GM18526 (cell line): ENCODE measurements around the gene ZNF711.

ENCODE experiments used
- POLR2A ChIP-seq: IDR thresholded peaks from 3 replicates; pipeline ENCODE4 v1.6.1; 2011; ENCODE audit not compliant: insufficient read length; ENCODE audit errors: extremely low read depth

The ZNF711 gene

DNA sequence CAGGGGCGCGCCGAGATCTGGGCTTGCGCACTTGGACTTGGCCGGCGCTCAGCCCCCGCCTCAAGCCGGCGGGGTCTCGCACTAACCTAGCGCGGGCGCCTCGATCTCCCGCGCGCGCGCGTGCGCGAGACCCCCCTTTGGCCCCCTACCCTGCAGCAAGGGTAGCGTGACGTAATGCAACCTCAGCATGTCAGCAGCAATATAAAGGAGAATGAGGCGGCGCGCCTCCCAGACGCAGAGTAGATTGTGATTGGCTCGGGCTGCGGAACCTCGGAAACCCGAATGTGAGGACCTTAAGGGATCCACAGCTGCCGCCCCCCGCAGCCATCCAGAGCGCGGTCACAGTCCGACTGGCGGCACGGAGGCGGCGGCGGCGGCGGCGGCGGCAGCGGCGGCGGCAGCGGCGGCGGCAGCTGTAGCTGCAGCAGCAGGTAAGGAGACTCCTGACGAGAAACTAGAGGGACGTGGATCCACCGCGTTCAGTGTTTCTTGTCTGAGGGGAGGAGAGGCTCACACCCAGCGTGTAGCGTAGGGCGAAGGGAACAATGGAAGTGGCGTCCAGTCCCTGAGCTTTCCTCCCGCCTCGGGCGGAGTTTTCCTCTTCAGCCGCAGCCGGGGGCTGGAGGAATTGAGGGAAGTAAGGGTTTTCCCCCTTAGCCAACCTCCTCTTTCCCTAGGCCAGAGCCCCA, at the start of gene ZNF711, which contains the start of gene SATL1:
TSS of gene ZNF711 (plus strand) at position 231 of the 689 bp plus-strand sequence. CDS start 3,582 bp downstream, outside the sequence.
TSS of gene SATL1 (minus strand) at position 19 of the 689 bp plus-strand sequence. CDS start 134,811 bp downstream, outside the sequence.
- no peak for TF ChIP-seq POLR2A

DNA sequence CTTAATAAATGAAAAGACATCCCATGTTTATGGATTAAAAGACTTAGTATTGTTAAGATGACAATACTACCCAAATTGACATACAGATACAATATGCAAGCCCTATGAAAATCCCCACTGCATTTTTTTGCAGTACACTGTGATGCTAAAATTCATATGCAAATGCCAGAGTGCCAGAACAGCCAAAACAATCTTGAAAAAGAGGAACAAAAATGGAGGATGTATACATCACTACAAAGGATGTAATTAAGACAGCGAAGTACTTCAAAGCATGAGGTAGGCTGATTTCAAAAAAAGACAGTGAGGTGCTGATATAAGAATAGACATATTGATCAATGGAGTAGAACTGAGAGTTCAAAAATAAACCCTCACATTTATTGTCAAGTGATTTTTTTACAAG, 47.5 kb upstream of the ZNF711 start:
- TF ChIP-seq POLR2A, result no peak

- no peak for TF ChIP-seq POLR2A
Observed at GRCh38 chrX:85203461-85203970, 40.3 kb upstream of the ZNF711 start.

DNA sequence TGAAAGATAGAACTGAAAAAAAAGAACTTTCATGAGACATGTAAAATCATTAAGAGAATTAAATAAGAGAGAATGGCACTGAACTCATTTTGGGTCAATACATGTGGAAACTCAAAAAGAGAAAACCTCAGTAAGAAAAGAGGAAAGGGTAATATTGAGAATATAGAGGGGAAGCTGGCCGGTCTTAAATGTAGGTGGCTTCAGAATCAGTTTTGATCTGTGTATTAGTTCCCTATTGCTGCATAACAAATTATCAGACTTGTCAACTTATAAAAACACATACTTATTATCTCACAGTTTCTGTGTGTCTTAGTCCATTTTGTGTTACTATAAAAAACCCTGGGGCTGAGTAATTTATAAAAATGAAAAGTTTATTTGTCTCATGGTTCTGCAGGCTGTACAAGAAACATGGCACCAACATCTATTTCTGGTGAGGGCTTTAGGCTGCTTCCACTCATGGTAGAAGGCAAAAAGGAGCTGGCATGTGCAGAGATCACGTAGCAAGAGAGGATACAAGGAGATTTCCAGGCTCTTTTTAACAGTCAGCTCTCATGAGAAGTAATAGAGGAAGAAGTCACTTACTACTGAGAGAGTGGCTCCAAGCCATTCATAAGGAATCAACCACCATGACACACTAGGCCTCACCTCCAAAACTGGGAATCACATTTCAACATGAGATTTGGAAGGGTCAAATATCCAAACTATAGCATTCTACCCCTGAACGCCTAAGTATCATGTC, 29.8 kb upstream of the ZNF711 start:
- no peak for TF ChIP-seq POLR2A

DNA sequence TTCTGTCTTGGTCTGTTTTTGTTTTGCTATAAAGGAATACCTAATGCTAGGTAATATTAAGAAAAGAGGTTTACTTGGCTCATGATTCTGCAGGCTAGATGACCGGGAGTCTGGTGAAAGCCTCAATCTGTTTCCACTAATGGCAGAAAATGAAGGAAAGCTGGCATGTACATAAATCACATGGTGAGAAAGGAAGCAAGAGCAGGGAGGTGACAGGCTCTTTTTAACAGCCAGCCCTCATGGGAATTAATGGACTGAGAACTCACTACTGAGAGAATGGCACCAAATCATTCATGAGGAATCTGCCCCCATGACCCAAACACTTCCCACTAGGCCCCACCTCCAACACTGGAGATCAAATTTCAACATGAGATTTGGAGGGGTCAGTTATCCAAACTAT, 27.8 kb upstream of the ZNF711 start:
- no peak for TF ChIP-seq POLR2A

DNA sequence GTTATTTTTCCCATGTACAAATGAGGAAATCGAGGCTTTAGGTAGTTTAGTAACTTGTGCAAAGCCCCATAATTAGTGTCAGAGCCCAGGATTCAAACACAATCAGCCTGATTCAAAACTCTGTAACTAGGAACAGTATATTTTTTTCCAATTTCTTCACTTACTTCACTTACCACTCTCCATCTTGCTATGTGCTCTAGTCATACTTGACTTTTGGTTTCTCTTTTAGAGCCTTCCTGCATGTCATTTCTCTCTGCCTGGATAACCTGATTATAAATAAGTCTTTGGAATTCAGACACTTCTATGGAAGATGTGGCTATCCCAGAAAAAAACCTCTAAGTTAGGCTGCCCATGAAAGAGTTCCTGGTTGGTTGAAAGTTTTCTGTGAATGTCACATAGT, 22.4 kb upstream of the ZNF711 start:
- no peak for TF ChIP-seq POLR2A

DNA sequence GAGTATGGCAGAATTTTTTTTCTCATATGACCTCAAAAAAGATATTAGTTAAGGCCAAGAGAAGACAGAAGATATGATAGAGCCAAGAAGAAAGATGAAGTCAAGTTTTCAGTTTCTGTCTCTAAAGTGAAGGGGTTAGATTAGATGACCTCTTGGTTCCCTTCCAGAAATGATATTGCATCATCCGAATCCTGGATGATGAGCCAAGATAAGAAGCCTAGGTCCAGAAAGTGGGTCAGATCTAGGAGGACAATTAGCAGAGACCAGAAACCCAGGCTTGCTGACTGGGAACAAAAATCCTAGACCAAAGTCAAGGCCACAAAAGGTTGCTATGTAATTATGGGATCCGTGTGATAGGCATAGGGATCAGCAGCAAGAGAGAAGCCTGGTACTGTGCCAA, 20.4 kb upstream of the ZNF711 start:
- TF ChIP-seq POLR2A, result no peak

DNA sequence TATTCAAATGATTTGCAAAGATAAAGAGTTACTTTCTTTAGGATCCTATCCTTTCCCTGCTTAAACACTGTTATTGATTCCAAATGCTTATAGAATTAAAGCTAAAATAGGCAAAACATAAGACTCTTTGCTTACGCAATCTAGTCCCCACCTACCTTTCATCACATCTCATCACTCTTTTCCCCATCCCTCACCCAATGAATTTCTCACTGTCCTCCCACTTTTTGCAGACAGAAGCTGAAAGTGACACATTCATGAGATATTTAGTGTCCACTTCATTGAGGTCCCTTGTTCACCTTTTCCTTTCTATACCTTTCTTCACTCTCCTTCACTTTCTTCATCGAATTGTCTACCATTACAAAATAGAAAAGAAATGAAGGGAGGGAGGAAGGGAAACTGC, 636 bp upstream of the ZNF711 start:
- TF ChIP-seq POLR2A, result no peak

GRCh38 chrX:85244450-85245211, 840 bp downstream of the ZNF711 start:
- no peak for TF ChIP-seq POLR2A

GRCh38 chrX:85288992-85289723, 45.4 kb downstream of the ZNF711 start:
- TF ChIP-seq POLR2A, result no peak

GRCh38 chrX:85303544-85303943, 59.8 kb downstream of the ZNF711 start:
- TF ChIP-seq POLR2A, result no peak

GRCh38 chrX:85309717-85310116, 65.9 kb downstream of the ZNF711 start:
- no peak for TF ChIP-seq POLR2A
